Testis (tissue), 2 donors: ENCODE data around the gene C10orf105.

Source experiments
- POLR2A ChIP-seq: fragments of 450-650 bp; IDR thresholded peaks from one replicate; pipeline ENCODE4 v1.6.1; 2017; ENCODE audit warnings: antibody characterized with exemption, mild to moderate bottlenecking, moderate library complexity
- TF ChIP-seq, protein P1 (sequence below), 3 experiments: fragments of 450-650 bp in 2 of 3; fragments of 200-600 bp in 1 of 3; sonication (generic) in 1 of 3; IDR thresholded peaks; one replicate each; pipeline ENCODE4 v1.5.1; 2016 to 2019; ENCODE audit warnings: antibody characterized with exemption in 3 of 3, mild to moderate bottlenecking in 2 of 3, moderate library complexity in 1 of 3

DNA sequence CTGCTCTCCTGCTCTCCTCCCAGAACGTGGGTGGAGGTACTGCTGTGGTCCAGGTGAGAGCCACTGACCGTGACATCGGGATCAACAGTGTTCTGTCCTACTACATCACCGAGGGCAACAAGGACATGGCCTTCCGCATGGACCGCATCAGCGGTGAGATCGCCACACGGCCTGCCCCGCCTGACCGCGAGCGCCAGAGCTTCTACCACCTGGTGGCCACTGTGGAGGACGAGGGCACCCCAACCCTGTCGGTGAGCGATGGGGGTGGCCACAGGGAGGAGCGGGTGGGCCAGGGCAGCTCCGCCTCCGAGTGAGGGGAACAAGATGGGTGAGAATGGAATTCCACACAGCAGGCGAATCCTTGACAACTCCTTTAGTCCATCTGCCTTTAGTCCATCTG lies 22.1 kb upstream of the C10orf105 start:
- TF ChIP-seq, protein P1, sequence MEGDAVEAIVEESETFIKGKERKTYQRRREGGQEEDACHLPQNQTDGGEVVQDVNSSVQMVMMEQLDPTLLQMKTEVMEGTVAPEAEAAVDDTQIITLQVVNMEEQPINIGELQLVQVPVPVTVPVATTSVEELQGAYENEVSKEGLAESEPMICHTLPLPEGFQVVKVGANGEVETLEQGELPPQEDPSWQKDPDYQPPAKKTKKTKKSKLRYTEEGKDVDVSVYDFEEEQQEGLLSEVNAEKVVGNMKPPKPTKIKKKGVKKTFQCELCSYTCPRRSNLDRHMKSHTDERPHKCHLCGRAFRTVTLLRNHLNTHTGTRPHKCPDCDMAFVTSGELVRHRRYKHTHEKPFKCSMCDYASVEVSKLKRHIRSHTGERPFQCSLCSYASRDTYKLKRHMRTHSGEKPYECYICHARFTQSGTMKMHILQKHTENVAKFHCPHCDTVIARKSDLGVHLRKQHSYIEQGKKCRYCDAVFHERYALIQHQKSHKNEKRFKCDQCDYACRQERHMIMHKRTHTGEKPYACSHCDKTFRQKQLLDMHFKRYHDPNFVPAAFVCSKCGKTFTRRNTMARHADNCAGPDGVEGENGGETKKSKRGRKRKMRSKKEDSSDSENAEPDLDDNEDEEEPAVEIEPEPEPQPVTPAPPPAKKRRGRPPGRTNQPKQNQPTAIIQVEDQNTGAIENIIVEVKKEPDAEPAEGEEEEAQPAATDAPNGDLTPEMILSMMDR (IDR thresholded peaks at IDR 0.05), result no peak
- TF ChIP-seq POLR2A, result no peak
